NCI-H1417 treated with DMSO at 0.1 percent for 48 hours (cell line): ENCODE results near the gene NFKBIZ.
"Not testable (repeated sequence)": the region's sequence is repeated elsewhere in the genome, so short reads cannot be mapped to it uniquely, and the experiment has no call there.

Source experiments
- DNase-seq: peaks from one replicate; lab custom pipeline; 2025; lab: John Stamatoyannopoulos, UW

The NFKBIZ gene

DNA sequence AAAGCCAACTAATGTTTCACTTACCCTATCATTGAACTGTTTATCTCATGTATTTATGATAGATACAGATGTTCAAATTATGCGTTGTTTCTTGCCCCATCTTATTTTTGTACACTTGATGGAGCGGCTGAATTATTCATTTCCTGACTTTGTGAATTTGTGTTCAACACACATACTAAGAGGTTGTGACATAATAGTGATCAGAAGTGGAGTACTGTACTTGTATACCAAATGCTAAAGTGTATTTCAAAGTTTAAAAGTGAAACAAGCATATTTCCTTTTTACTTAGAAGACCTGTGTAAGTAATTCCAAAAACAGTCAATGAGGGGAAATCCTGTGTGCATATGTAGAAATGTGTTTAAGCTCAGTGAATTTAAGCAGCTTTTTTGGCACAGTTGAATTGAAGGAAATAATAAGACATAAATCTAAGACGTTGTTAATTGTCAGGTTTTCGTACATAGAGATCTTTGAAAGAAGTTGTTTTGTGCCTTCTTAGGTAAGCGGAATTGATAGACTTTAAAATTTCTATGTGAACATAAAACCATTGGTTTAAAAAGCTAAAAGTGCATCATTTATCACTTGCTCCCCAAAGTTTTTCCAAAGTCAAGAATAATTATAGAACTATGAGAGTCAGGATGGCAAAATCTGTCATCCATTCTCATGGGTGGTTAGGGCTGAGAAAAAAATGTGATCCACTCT lies 1.9 kb downstream of the NFKBIZ start:
- no peak for DNase-seq

GRCh38 chr3:101851850-101852714 lies 2.8 kb downstream of the NFKBIZ start:
- no peak for DNase-seq

DNA sequence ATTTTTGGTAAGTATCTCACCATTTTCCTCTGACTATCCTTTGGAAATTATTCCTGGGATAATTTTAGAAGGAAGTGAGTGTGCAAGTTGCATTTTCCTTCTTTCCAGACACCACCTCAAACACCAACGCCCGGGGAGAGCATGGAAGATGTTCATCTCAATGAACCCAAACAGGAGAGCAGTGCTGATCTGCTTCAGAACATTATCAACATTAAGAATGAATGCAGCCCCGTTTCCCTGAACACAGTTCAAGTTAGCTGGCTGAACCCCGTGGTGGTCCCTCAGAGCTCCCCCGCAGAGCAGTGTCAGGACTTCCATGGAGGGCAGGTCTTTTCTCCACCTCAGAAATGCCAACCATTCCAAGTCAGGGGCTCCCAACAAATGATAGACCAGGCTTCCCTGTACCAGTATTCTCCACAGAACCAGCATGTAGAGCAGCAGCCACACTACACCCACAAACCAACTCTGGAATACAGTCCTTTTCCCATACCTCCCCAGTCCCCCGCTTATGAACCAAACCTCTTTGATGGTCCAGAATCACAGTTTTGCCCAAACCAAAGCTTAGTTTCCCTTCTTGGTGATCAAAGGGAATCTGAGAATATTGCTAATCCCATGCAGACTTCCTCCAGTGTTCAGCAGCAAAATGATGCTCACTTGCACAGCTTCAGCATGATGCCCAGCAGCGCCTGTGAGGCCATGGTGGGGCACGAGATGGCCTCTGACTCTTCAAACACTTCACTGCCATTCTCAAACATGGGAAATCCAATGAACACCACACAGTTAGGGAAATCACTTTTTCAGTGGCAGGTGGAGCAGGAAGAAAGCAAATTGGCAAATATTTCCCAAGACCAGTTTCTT lies 3.9 kb downstream of the NFKBIZ start:
- no peak for DNase-seq

DNA sequence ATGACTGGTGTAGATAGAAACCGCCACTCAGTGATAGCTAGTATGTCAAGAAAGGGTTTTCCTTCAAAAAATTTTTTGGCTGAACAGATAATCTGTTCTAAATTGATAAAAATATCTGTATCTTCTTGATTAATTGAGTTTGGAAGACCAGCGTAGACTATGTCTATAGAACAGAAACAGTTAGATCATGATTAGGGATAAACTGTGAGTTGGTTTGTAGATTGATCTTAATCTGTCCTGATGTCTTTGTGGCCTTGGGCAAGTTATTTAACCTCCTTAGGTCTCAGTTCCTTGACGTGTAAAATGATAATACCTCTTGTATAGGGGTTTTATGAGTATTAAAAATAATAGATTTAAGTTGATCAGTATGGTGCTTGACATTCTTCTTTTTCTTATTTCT lies 4.7 kb downstream of the NFKBIZ start:
- no peak for DNase-seq

- no peak for DNase-seq
Measured at GRCh38 chr3:101854608-101855304, 5.4 kb downstream of the NFKBIZ start.

GRCh38 chr3:101857301-101857741 lies 8.0 kb downstream of the NFKBIZ start:
- DNase-seq, result no peak

- DNase-seq, result no peak
Measured at GRCh38 chr3:101858464-101859030, 9.2 kb downstream of the NFKBIZ start.

GRCh38 chr3:101859882-101860448 lies 10.7 kb downstream of the NFKBIZ start:
- no peak for DNase-seq

GRCh38 chr3:101861212-101861788 lies 12.0 kb downstream of the NFKBIZ start:
- DNase-seq, result no peak

DNA sequence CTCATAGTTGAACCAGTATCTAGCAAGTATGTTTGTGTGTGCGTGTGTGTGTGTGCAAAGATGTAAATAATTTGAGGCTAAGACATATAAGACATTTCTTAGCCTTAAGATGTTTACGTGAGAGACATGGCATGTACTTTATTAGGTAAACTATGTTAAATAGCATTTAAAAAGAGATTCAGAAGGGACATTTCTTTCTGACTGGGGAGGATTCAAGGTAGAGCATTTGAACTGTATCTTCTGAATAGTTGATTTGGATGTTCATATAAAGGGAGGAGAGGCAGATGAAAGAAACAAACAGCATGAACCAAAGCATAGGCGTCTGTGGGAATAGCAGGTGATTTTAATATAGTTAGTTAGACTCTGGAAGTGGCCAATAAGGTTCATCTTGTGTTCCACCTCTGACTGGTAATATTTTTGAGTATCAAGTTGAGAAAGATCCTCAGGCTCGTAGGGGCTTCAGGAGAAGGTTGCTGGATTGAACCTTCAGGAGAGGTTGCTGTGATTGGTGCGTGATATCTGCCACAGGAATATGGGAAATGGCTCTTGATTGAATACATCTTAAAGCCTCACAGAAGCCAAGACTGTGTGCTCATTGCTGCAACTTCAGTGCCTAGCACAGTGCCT lies 12.6 kb downstream of the NFKBIZ start:
- no peak for DNase-seq

DNA sequence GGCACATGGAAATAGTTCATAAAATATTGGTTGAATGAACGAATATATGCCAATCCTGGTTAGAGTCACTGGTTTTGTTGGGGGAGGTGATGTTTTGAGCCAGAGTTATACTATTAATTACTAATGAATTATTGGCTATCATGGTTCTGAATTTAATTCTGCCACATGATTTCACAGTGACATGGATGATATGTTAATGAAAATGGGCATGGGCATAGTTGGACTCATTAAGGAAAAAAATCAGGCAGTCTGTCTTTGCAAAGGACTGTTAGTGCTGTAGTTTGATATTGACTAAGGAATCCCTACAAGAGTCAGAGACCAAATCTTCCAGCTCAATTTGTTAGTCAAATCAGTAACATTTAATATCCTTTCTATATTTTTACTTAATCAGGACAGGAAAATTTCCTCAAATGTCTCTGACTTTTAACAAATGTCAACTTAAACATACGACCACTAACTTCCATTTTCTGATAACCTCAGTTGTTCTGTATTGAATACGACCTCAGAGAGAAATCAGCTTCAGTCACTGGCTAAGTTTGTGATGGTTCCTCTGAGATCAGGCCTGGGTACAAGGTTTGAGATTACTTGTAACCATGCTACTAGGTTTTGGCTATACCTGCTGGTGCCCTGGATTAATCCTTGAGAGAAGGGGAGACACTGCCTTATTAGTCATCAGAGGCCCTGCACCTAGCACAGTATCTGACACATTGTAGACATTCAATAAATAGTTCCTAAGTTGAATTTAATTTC lies 13.3 kb downstream of the NFKBIZ start:
- no peak for DNase-seq

GRCh38 chr3:101864926-101865325 lies 15.6 kb downstream of the NFKBIZ start:
- DNase-seq, result not testable (repeated sequence)

- no peak for DNase-seq
Measured at GRCh38 chr3:101865751-101866509, 16.6 kb downstream of the NFKBIZ start.

GRCh38 chr3:101867511-101867910 lies 18.2 kb downstream of the NFKBIZ start:
- no peak for DNase-seq

GRCh38 chr3:101867996-101868395 lies 18.7 kb downstream of the NFKBIZ start:
- no peak for DNase-seq

GRCh38 chr3:101868534-101869464 lies 19.5 kb downstream of the NFKBIZ start:
- no peak for DNase-seq

DNA sequence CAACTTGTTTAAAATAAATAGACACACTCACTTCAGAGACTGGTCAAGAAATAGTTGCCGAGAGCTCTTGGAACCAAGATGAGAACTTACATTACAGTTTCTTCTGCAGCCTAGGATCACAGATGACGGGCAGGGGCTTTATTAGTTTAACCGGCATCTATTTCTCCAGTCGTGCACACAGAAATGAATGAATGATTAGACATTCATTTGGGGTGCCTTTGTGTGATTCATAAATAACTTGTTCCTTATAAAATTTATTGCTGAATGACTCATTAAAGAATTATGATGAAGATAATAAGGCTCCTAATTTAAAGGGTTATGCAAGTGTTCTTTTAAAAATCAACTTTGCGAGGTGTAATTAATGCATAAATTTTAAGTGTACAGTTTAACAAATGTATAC lies 20.8 kb downstream of the NFKBIZ start:
- DNase-seq, result no peak

GRCh38 chr3:101873619-101874018 lies 24.3 kb downstream of the NFKBIZ start:
- no peak for DNase-seq
